ENCODE data around the gene TBXAS1. TPM values are rescaled to one million over a fixed set of nuclear protein-coding genes. Genes with fewer than 3 reads are reported as not detected.

The TBXAS1 gene
- total RNA-seq, 1 experiment from 2014 or later, result 2.2 TPM

GRCh38 chr7:140062118-140062527 is 233.1 kb downstream of the TBXAS1 start:
- Histone ChIP-seq H3K27ac (no peak overlapping the region), H3K79me2 (ENCODE audit: low read depth) (peaks cover 12% of the 10 kb centered on the region), H3F3A (ENCODE audit: insufficient read depth, low read depth) (peaks cover 8% of the 10 kb centered on the region; the same call in 1 of the 2 replicates), H3K4me1 (replicated peaks; ENCODE audit: insufficient read depth) (peaks cover 37% of the 10 kb centered on the region), H3K36me3 (ENCODE audit: low read depth) (no peaks in the 10 kb centered on the region), H2AFZ (peak overlapping the region; percentile 98), H3K9me3 (ENCODE audit: insufficient read depth, low read depth) (peaks cover 13% of the 10 kb centered on the region; the same call in 1 of the 2 replicates), H4K20me1 (ENCODE audit: insufficient read depth) (no peaks in the 10 kb centered on the region), H3K27me3 (ENCODE audit: insufficient read depth, low read depth) (no peaks in the 10 kb centered on the region), H3K9me2 (ENCODE audit: insufficient read depth) (no peaks in the 10 kb centered on the region), H3K4me3 (peak overlapping the region; percentile 87), H3K4me2 (peak overlapping the region; percentile 91)
- intact Hi-C loops (cut with micrococcal nuclease; ENCODE audit: unreplicated experiment), result loop anchor here (2.0 to 10.0 kb wide), 2 partner anchors 113 to 253 kb away; no protein-coding TSS in a partner anchor
- ChIA-PET POLR2A (ENCODE audit: unreplicated experiment) (no interaction called here), CTCF (no interaction called here)
- BruUV-seq (replicated peaks), result no TSS peak
- TF ChIP-seq CTCF (conservative IDR thresholded peaks at IDR 0.05), result no peak
- no peak for TF ChIP-seq EZH2 (IDR thresholded peaks at IDR 0.05; ENCODE audit: low read depth)
- DNase-seq, result no peak

GRCh38 chr7:140062528-140063299 is 233.7 kb downstream of the TBXAS1 start, which contains the start of gene PARP12:
Gene PARP12 (minus strand): TSS chr7:140062951. CDS start chr7:140062847, 104 bp downstream.
- Histone ChIP-seq H3K4me2 (peak within 1 kb of the TSS; percentile 91), H3K79me2 (ENCODE audit: low read depth) (peaks cover 12% of the 10 kb centered on the region), H2AFZ (peak within 1 kb of the TSS; percentile 98), H3F3A (ENCODE audit: insufficient read depth, low read depth) (peaks cover 8% of the 10 kb centered on the region; the same call in 1 of the 2 replicates), H3K9me2 (ENCODE audit: insufficient read depth) (no peaks in the 10 kb centered on the region), H3K27me3 (ENCODE audit: insufficient read depth, low read depth) (no peaks in the 10 kb centered on the region), H3K4me1 (replicated peaks; ENCODE audit: insufficient read depth) (peaks cover 37% of the 10 kb centered on the region), H3K27ac (no peak within 1 kb of the TSS), H3K4me3 (peak within 1 kb of the TSS; percentile 87), H3K36me3 (ENCODE audit: low read depth) (no peaks in the 10 kb centered on the region), H3K9me3 (ENCODE audit: insufficient read depth, low read depth) (peaks cover 15% of the 10 kb centered on the region; the same call in 1 of the 2 replicates), H4K20me1 (ENCODE audit: insufficient read depth) (no peaks in the 10 kb centered on the region)
- ChIA-PET CTCF (no interaction called here), POLR2A (ENCODE audit: unreplicated experiment) (interaction anchor here (0.7 kb wide), 1 partner anchor 158 kb away, joined by 3 read pairs; no protein-coding TSS in a partner anchor)
- DNase-seq, result peak; percentile 70 to 91
- intact Hi-C loops (cut with micrococcal nuclease; ENCODE audit: unreplicated experiment), result loop anchor here (2.0 to 10.0 kb wide), 2 partner anchors 112 to 252 kb away; no protein-coding TSS in a partner anchor
- TF ChIP-seq CTCF (conservative IDR thresholded peaks at IDR 0.05) (no peak), EZH2 (IDR thresholded peaks at IDR 0.05; ENCODE audit: low read depth) (no peak)
- BruUV-seq (replicated peaks), result no TSS peak

- Histone ChIP-seq H3K4me2 (no peak overlapping the region), H3K9me3 (ENCODE audit: insufficient read depth, low read depth) (peaks cover 21% of the 10 kb centered on the region), H3K27ac (no peak overlapping the region), H3K27me3 (ENCODE audit: insufficient read depth, low read depth) (no peaks in the 10 kb centered on the region), H2AFZ (no peak overlapping the region), H3K36me3 (ENCODE audit: low read depth) (no peaks in the 10 kb centered on the region), H3K9me2 (ENCODE audit: insufficient read depth) (no peaks in the 10 kb centered on the region), H3F3A (ENCODE audit: insufficient read depth, low read depth) (no peaks in the 10 kb centered on the region), H3K4me1 (replicated peaks; ENCODE audit: insufficient read depth) (0 out of 2 replicates have a peak, but pooled peaks cover 1% of the 10 kb centered on the region), H4K20me1 (ENCODE audit: insufficient read depth) (no peaks in the 10 kb centered on the region), H3K79me2 (ENCODE audit: low read depth) (no peaks in the 10 kb centered on the region), H3K4me3 (no peak overlapping the region)
- BruUV-seq (replicated peaks), result no TSS peak
- TF ChIP-seq EZH2 (IDR thresholded peaks at IDR 0.05; ENCODE audit: low read depth), result no peak
- TF ChIP-seq CTCF (conservative IDR thresholded peaks at IDR 0.05), result no peak
- ChIA-PET CTCF (no interaction called here), POLR2A (ENCODE audit: unreplicated experiment) (no interaction called here)
- no peak for DNase-seq
- intact Hi-C loops (cut with micrococcal nuclease; ENCODE audit: unreplicated experiment), result loop anchor here (10.0 kb wide), 1 partner anchor 248 kb away; no protein-coding TSS in a partner anchor
Observed at GRCh38 chr7:140067052-140067451, 238.0 kb downstream of the TBXAS1 start.
